GM12878 (cell line): ENCODE measurements around the gene CLIP1. TPM values are rescaled to one million over a fixed set of nuclear protein-coding genes. Genes with fewer than 3 reads are reported as not detected.

Experiments used
- BHLHE40 ChIP-seq, 2 experiments: fragments of 450-650 bp in 1 of 2; IDR thresholded peaks; 2 replicates each; pipeline ENCODE4 v1.6.1; 2011 to 2017; ENCODE audit warnings: low read depth in 2 of 2, borderline replicate concordance in 1 of 2, improper control_type of control experiment in 1 of 2, low read length in 1 of 2, mild to moderate bottlenecking in 1 of 2
- BMI1 ChIP-seq: fragments of 450-650 bp; IDR thresholded peaks from 2 replicates; pipeline ENCODE4 v1.6.1; 2016; ENCODE audit warnings: mild to moderate bottlenecking, moderate library complexity, borderline replicate concordance
- CBX5 ChIP-seq: sonication (generic); IDR thresholded peaks from 2 replicates; pipeline ENCODE4 v1.6.1; 2016; ENCODE audit warnings: low read depth, moderate library complexity, mild to moderate bottlenecking, inconsistent platforms
- CEBPB ChIP-seq, 2 experiments: fragments of 150-350 bp in 1 of 2; IDR thresholded peaks; 2 replicates each; pipeline ENCODE4 v1.6.1; 2012 to 2014; ENCODE audit warnings: low read depth in 2 of 2, low read length in 2 of 2, borderline replicate concordance in 1 of 2, inconsistent platforms in 1 of 2
- CREM ChIP-seq: IDR thresholded peaks from 2 replicates; pipeline ENCODE4 v1.6.1; 2014; ENCODE audit warnings: antibody characterized with exemption, low read depth
- DPF2 ChIP-seq: fragments of 450-650 bp; IDR thresholded peaks from 2 replicates; pipeline ENCODE4 v1.6.1; 2017; ENCODE audit warnings: mild to moderate bottlenecking
- EED ChIP-seq: sonication (generic); IDR thresholded peaks from 2 replicates; pipeline ENCODE4 v1.6.1; 2016; ENCODE audit warnings: antibody characterized with exemption, low read depth
- EGR1 ChIP-seq, 2 experiments: IDR thresholded peaks; 1 replicate in 1 of 2; 2 replicates in 1 of 2; pipeline ENCODE4 v1.6.1; 2011 to 2012; ENCODE audit warnings: low read depth in 2 of 2, low read length in 2 of 2, borderline replicate concordance in 1 of 2, mild to moderate bottlenecking in 1 of 2, moderate library complexity in 1 of 2
- ESRRA ChIP-seq: IDR thresholded peaks from 2 replicates; pipeline ENCODE4 v1.6.1; 2012; ENCODE audit warnings: mild to moderate bottlenecking, low read length, improper control_type of control experiment
- FOS ChIP-seq: IDR thresholded peaks from 3 replicates; pipeline ENCODE4 v1.6.1; 2011; ENCODE audit warnings: borderline replicate concordance; ENCODE audit not compliant: insufficient read length; ENCODE audit errors: extremely low read depth
- HDAC2 ChIP-seq: fragments of 200-600 bp; sonication (generic); IDR thresholded peaks from 2 replicates; pipeline ENCODE4 v1.6.1; 2017
- IKZF1 ChIP-seq: fragments of 450-650 bp; conservative IDR thresholded peaks from 2 replicates; pipeline ENCODE4 v1.6.1; 2017; ENCODE audit warnings: antibody characterized with exemption, mild to moderate bottlenecking
- IRF4 ChIP-seq: IDR thresholded peaks from 2 replicates; pipeline ENCODE4 v1.6.1; 2011; ENCODE audit warnings: low read depth, low read length
- MEF2A ChIP-seq: IDR thresholded peaks from 2 replicates; pipeline ENCODE4 v1.6.1; 2011; ENCODE audit warnings: low read depth, mild to moderate bottlenecking, low read length, moderate library complexity; ENCODE audit not compliant: insufficient read depth
- NFYB ChIP-seq: IDR thresholded peaks from 2 replicates; pipeline ENCODE4 v1.6.1; 2011; ENCODE audit warnings: low read depth, mild to moderate bottlenecking, low read length, improper control_type of control experiment, moderate library complexity; ENCODE audit not compliant: insufficient read depth
- NR2F1 ChIP-seq: fragments of 450-650 bp; conservative IDR thresholded peaks from 2 replicates; pipeline ENCODE4 v1.6.1; 2017; ENCODE audit warnings: mild to moderate bottlenecking
- PAX5 ChIP-seq: IDR thresholded peaks from 2 replicates; pipeline ENCODE4 v1.6.1; 2011; ENCODE audit warnings: low read depth, low read length, borderline replicate concordance
- POLR2A ChIP-seq: IDR thresholded peaks from 2 replicates; pipeline ENCODE4 v1.6.1; 2011; ENCODE audit warnings: low read depth, mild to moderate bottlenecking, low read length
- RELA ChIP-seq: fragments of 450-650 bp; IDR thresholded peaks from 2 replicates; pipeline ENCODE4 v1.8.0; 2014; ENCODE audit warnings: borderline replicate concordance; ENCODE audit not compliant: partially characterized antibody
- RUNX3 ChIP-seq: IDR thresholded peaks from 2 replicates; pipeline ENCODE4 v1.6.1; 2012; ENCODE audit warnings: low read length, inconsistent platforms
- TBL1XR1 ChIP-seq: IDR thresholded peaks from 2 replicates; pipeline ENCODE4 v1.6.1; 2012; ENCODE audit warnings: low read depth, low read length, improper control_type of control experiment
- YY1 ChIP-seq: IDR thresholded peaks from 2 replicates; pipeline ENCODE4 v1.6.1; 2011; ENCODE audit warnings: low read depth, mild to moderate bottlenecking, low read length
- ZNF217 ChIP-seq: fragments of 450-650 bp; IDR thresholded peaks from 2 replicates; pipeline ENCODE4 v1.6.1; 2017; ENCODE audit warnings: antibody characterized with exemption, mild to moderate bottlenecking
- polyA plus RNA-seq, 11 experiments: library from polyadenylated mRNA; depleted of rRNA in 4 of 11; unstranded in 6 of 11; stranded (reverse) in 5 of 11; fragments of >200 nt; fragmentation: Nextera tagmentation in 4 of 11; fragmentation: Illumina TruSeq in 1 of 11; extraction: Ambion mirVana in 4 of 11; extraction: Trizol in 1 of 11; gene quantifications; 1 replicate in 1 of 11; 2 replicates in 10 of 11; pipeline versions ENCODE4 v1.2.1 to v1.2.3, GENCODE V29; 2011 to 2016; ENCODE audit warnings: inconsistent platforms in 2 of 11, missing spikeins in 2 of 11, low read depth in 1 of 11
- total RNA-seq, 4 experiments: library from RNA; depleted of rRNA in 3 of 4; stranded (reverse); fragments of >200 nt in 3 of 4; fragmentation: Illumina TruSeq in 1 of 4; extraction: Trizol in 1 of 4; gene quantifications; 2 replicates each; pipeline versions ENCODE4 v1.2.1 to v1.2.3, GENCODE V29; 2013 to 2021
- TF ChIP-seq, protein P1 (sequence below): fragments of 450-650 bp; IDR thresholded peaks from 2 replicates; pipeline ENCODE4 v1.6.1; 2016; ENCODE audit warnings: mild to moderate bottlenecking
- TF ChIP-seq, protein P2 (sequence below): IDR thresholded peaks from 2 replicates; pipeline ENCODE4 v1.6.1; 2011; ENCODE audit warnings: mild to moderate bottlenecking, low read depth, low read length, moderate library complexity; ENCODE audit not compliant: insufficient replicate concordance
- TF ChIP-seq, protein P3 (sequence below): IDR thresholded peaks from 2 replicates; pipeline ENCODE4 v1.6.1; 2012; ENCODE audit warnings: low read depth, low read length, improper control_type of control experiment
- TF ChIP-seq, protein P4 (sequence below): IDR thresholded peaks from 2 replicates; pipeline ENCODE4 v1.6.1; 2012; ENCODE audit warnings: low read depth, low read length, improper control_type of control experiment

CLIP1 gene
- total and polyA plus RNA-seq, 10 of the 15 experiments (the other 5 are each of a cell fraction or from before 2014, with no cell fraction given): 6.0 to 45.4 (median 25.2) TPM

DNA sequence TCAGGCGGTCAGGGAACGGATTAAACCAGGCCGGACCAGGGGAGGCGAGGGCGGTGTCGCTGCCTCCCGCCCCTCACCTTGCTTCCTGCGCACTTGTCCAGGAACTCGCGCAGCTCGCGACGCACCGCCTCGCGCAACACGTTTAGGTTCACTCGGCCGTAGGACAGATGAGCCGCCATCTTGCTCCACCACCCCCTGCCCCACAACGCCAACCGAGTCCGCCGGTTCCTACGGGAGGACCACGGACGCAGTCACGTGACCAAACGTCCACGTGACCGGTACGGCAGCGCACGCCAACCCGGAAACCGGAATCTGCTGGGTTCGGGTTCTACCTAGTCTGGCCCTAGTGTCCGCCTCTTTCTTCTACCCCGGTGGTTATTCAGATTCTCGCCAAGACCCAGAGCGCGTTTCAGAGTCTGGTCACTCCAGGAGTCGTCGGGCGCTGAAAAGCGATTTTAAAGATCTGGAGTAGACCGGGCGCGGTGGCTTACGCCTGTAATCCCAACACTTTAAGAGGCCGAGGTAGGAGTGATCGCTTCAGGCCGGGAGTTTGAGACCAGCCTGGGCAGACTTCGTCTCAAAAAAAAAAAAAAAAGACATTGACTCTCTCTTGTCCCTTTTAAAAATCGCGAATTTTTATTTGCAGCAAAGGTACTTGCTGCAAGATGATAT lies 156.1 kb downstream of the CLIP1 start, which contains the start of gene VPS33A (continued):
- TF ChIP-seq, protein P1, sequence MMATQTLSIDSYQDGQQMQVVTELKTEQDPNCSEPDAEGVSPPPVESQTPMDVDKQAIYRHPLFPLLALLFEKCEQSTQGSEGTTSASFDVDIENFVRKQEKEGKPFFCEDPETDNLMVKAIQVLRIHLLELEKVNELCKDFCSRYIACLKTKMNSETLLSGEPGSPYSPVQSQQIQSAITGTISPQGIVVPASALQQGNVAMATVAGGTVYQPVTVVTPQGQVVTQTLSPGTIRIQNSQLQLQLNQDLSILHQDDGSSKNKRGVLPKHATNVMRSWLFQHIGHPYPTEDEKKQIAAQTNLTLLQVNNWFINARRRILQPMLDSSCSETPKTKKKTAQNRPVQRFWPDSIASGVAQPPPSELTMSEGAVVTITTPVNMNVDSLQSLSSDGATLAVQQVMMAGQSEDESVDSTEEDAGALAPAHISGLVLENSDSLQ: peak; percentile 8; the same call in 1 of the 2 replicates
- peak; percentile 85; the same call in 1 of the 2 replicates for TF ChIP-seq CREM
- TF ChIP-seq YY1: peak; percentile 95
- TF ChIP-seq, protein P2, sequence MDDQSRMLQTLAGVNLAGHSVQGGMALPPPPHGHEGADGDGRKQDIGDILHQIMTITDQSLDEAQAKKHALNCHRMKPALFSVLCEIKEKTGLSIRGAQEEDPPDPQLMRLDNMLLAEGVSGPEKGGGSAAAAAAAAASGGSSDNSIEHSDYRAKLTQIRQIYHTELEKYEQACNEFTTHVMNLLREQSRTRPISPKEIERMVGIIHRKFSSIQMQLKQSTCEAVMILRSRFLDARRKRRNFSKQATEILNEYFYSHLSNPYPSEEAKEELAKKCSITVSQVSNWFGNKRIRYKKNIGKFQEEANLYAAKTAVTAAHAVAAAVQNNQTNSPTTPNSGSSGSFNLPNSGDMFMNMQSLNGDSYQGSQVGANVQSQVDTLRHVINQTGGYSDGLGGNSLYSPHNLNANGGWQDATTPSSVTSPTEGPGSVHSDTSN: peak; percentile 43
- peak; percentile 79 to 84 for TF ChIP-seq EGR1 (IDR thresholded peaks at IDR 0.05; ENCODE audit: borderline replicate concordance in 1 of 2, low read depth in 2 of 2, low read length in 2 of 2)
- TF ChIP-seq POLR2A: peak; percentile 97
- TF ChIP-seq EED: no peak
- TF ChIP-seq, protein P3, sequence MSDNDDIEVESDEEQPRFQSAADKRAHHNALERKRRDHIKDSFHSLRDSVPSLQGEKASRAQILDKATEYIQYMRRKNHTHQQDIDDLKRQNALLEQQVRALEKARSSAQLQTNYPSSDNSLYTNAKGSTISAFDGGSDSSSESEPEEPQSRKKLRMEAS: peak; percentile 97
- peak; percentile 15; the same call in 1 of the 2 replicates for TF ChIP-seq CBX5
- no peak; the same call in 1 of the 2 replicates for TF ChIP-seq DPF2
- peak; percentile 52; the same call in 1 of the 2 replicates for TF ChIP-seq NR2F1
- TF ChIP-seq RELA: peak; percentile 94
- TF ChIP-seq BMI1: no peak
- no peak for TF ChIP-seq NFYB
- TF ChIP-seq BHLHE40 (IDR thresholded peaks at IDR 0.05; ENCODE audit: borderline replicate concordance in 1 of 2, low read depth in 2 of 2, low read length in 1 of 2): peak; percentile 93 to 100
- TF ChIP-seq TBL1XR1: peak; percentile 90
- peak; percentile 78; the same call in 1 of the 2 replicates for TF ChIP-seq IRF4
- peak; percentile 75 for TF ChIP-seq HDAC2
- peak; percentile 42 for TF ChIP-seq FOS
- TF ChIP-seq, protein P4, sequence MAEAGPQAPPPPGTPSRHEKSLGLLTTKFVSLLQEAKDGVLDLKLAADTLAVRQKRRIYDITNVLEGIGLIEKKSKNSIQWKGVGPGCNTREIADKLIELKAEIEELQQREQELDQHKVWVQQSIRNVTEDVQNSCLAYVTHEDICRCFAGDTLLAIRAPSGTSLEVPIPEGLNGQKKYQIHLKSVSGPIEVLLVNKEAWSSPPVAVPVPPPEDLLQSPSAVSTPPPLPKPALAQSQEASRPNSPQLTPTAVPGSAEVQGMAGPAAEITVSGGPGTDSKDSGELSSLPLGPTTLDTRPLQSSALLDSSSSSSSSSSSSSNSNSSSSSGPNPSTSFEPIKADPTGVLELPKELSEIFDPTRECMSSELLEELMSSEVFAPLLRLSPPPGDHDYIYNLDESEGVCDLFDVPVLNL: no peak
- TF ChIP-seq RUNX3: peak; percentile 71
- peak; percentile 72 for TF ChIP-seq MEF2A
- TF ChIP-seq PAX5: no peak
- TF ChIP-seq IKZF1: peak; percentile 91
- TF ChIP-seq ESRRA: no peak; the same call in 1 of the 2 replicates
- TF ChIP-seq ZNF217: no peak
- no peak for TF ChIP-seq CEBPB (IDR thresholded peaks at IDR 0.05; ENCODE audit: borderline replicate concordance in 1 of 2, low read depth in 2 of 2, low read length in 2 of 2)
